Endodermal cell (in vitro differentiated cells): ENCODE results near the gene LMX1B. TPM values are rescaled to one million over a fixed set of nuclear protein-coding genes. Genes with fewer than 3 reads are reported as not detected.

Experiments
- DNase-seq: peaks from one replicate; pipeline ENCODE4 v3.0.0-alpha.2; 2017
- H3K27ac ChIP-seq: 2 replicates; pipeline ENCODE4 v1.5.1; 2013; ENCODE audit warnings: mild to moderate bottlenecking, low read depth, low read length, moderate library complexity
- H3K27me3 ChIP-seq: 2 replicates; pipeline ENCODE4 v1.6.1; 2013; ENCODE audit warnings: mild to moderate bottlenecking, low read length, moderate library complexity; ENCODE audit not compliant: insufficient read depth, control insufficient read depth, poor library complexity, severe bottlenecking
- H3K36me3 ChIP-seq: 2 replicates; pipeline ENCODE4 v1.7.0; 2013; ENCODE audit warnings: mild to moderate bottlenecking, low read length, moderate library complexity; ENCODE audit not compliant: control insufficient read depth, insufficient read depth
- H3K4me1 ChIP-seq: one replicate; pipeline ENCODE4 v1.7.0; 2013; ENCODE audit warnings: low read length; ENCODE audit not compliant: control insufficient read depth, insufficient read depth
- H3K4me3 ChIP-seq: 2 replicates; pipeline ENCODE4 v1.5.1; 2013; ENCODE audit warnings: mild to moderate bottlenecking, low read length, moderate library complexity
- H3K9ac ChIP-seq: 2 replicates; pipeline ENCODE4 v1.6.1; 2013; ENCODE audit warnings: mild to moderate bottlenecking, low read length, moderate library complexity; ENCODE audit not compliant: poor library complexity, severe bottlenecking; ENCODE audit errors: extremely low read depth
- H3K9me3 ChIP-seq: 2 replicates; pipeline ENCODE4 v1.6.1; 2013; ENCODE audit warnings: mild to moderate bottlenecking, low read length, moderate library complexity; ENCODE audit not compliant: control insufficient read depth
- H3K27ac Mint-ChIP-seq: 2 replicates; pipeline ENCODE4 v1.8.0; 2020; ENCODE audit warnings: mixed read lengths
- H3K27me3 Mint-ChIP-seq: 2 replicates; pipeline ENCODE4 v1.8.0; 2021; ENCODE audit warnings: mild to moderate bottlenecking, mixed read lengths; ENCODE audit not compliant: insufficient read depth
- H3K36me3 Mint-ChIP-seq: 2 replicates; pipeline ENCODE4 v1.8.0; 2020; ENCODE audit warnings: low read depth, mixed read lengths
- H3K4me1 Mint-ChIP-seq: 2 replicates; pipeline ENCODE4 v1.8.0; 2020; ENCODE audit warnings: mixed read lengths
- H3K4me3 Mint-ChIP-seq: 2 replicates; pipeline ENCODE4 v1.8.0; 2020; ENCODE audit warnings: mild to moderate bottlenecking, moderate library complexity, mixed read lengths
- H3K9me3 Mint-ChIP-seq: 2 replicates; pipeline ENCODE4 v1.8.0; 2020; ENCODE audit warnings: mild to moderate bottlenecking, mixed read lengths
- CTCF ChIP-seq: fragments of 200-600 bp; sonication (generic); conservative IDR thresholded peaks from 2 replicates; pipeline ENCODE4 v1.5.0; 2021; ENCODE audit warnings: antibody characterized with exemption, mild to moderate bottlenecking
- WGBS, 2 experiments: methylation state at CpG; one replicate each; pipeline versions ENCODE4 v1.1.5 to v1.1.7; 2013; ENCODE audit warnings: missing lambda C conversion rate in 2 of 2, mixed read lengths in 1 of 2; ENCODE audit not compliant: insufficient coverage in 1 of 2, insufficient read length in 1 of 2; 5-methylcytosine and 5-hydroxymethylcytosine counted together
- total RNA-seq, 2 donors: library from RNA; stranded (reverse); fragmentation: NEBNext Ultra II Directional in 1 of 2; extraction: Animal tissue kit (Norgen Biotek cat#: 25700) in 1 of 2; gene quantifications; 2 replicates in 1 of 2; 3 replicates in 1 of 2; pipeline ENCODE4 v1.2.1, GENCODE V29; 2021

Gene LMX1B
- total RNA-seq, 2 donors from 2014 or later = 11.1 to 11.4 TPM

- Histone ChIP-seq H3K4me3 (no peak overlapping the region), H3K27ac (no peak overlapping the region), H3K9me3 (peaks cover 21% of the 10 kb centered on the region), H3K9ac (no peak overlapping the region), H3K4me1 (peaks cover 3% of the 10 kb centered on the region), H3K36me3 (no peaks in the 10 kb centered on the region), H3K27me3 (no peaks in the 10 kb centered on the region)
- TF ChIP-seq CTCF = peak; percentile 84
- Mint-ChIP-seq H3K4me1 (no peaks in the 10 kb centered on the region), H3K27me3 (peaks cover 25% of the 10 kb centered on the region), H3K4me3 (no peak overlapping the region), H3K9me3 (peaks cover 17% of the 10 kb centered on the region), H3K27ac (no peak overlapping the region), H3K36me3 (peaks cover 9% of the 10 kb centered on the region)
- DNase-seq = peak; percentile 87
- 31 to 69% methylated on average over 3 to 11 of the region's 11 CpGs for WGBS, 2 experiments
Measured at GRCh38 chr9:126599047-126599650, 14.6 kb upstream of the LMX1B start.

- Mint-ChIP-seq H3K4me1 (no peaks in the 10 kb centered on the region), H3K9me3 (peaks cover 10% of the 10 kb centered on the region), H3K36me3 (peaks cover 9% of the 10 kb centered on the region), H3K4me3 (no peak overlapping the region), H3K27me3 (peaks cover 55% of the 10 kb centered on the region), H3K27ac (no peak overlapping the region)
- Histone ChIP-seq H3K4me1 (no peaks in the 10 kb centered on the region), H3K27me3 (peaks cover 24% of the 10 kb centered on the region), H3K36me3 (no peaks in the 10 kb centered on the region), H3K9ac (no peak overlapping the region), H3K4me3 (no peak overlapping the region), H3K27ac (no peak overlapping the region), H3K9me3 (peaks cover 13% of the 10 kb centered on the region)
- DNase-seq = no peak
- TF ChIP-seq CTCF = no peak
- 93 to 94% methylated on average over 10 to 17 of the region's 17 CpGs for WGBS, 2 experiments
Measured at GRCh38 chr9:126604059-126605055, 9.4 kb upstream of the LMX1B start.

GRCh38 chr9:126605792-126606482 lies 7.8 kb upstream of the LMX1B start:
- H3K27ac Mint-ChIP-seq = no peak overlapping the region
- H3K4me3 Mint-ChIP-seq = no peak overlapping the region
- TF ChIP-seq CTCF = no peak
- peaks cover under 1% of the 10 kb centered on the region for H3K9me3 Mint-ChIP-seq
- Histone ChIP-seq H3K9ac (no peak overlapping the region), H3K36me3 (no peaks in the 10 kb centered on the region), H3K9me3 (peaks cover 6% of the 10 kb centered on the region), H3K27ac (no peak overlapping the region), H3K27me3 (peaks cover 40% of the 10 kb centered on the region), H3K4me1 (peaks cover 6% of the 10 kb centered on the region), H3K4me3 (no peak overlapping the region)
- WGBS, 2 experiments = 91 to 93% methylated on average over 10 to 12 of the region's 12 CpGs
- H3K27me3 Mint-ChIP-seq = peaks cover 70% of the 10 kb centered on the region
- no peak for DNase-seq
- peaks cover 8% of the 10 kb centered on the region for H3K36me3 Mint-ChIP-seq
- H3K4me1 Mint-ChIP-seq = no peaks in the 10 kb centered on the region
